Fibroblast of pulmonary artery (primary cell): ENCODE data around the gene EVA1C.
"Not testable (repeated sequence)": the region's sequence is repeated elsewhere in the genome, so short reads cannot be mapped to it uniquely, and the experiment has no call there.

Experiments
- DNase-seq: peaks from one replicate; pipeline ENCODE4 v3.0.0-alpha.2; 2010; ENCODE audit warnings: low read depth
- H3K4me3 ChIP-seq: replicated peaks from 2 replicates; pipeline ENCODE4 v1.5.1; 2011; ENCODE audit warnings: low read depth, mild to moderate bottlenecking, control low read depth, low read length, moderate library complexity
- CTCF ChIP-seq: IDR thresholded peaks from 2 replicates; pipeline ENCODE4 v1.5.1; 2011; ENCODE audit warnings: mild to moderate bottlenecking, control low read depth, low read length, inconsistent platforms; ENCODE audit errors: missing control alignments

The EVA1C gene

GRCh38 chr21:32533053-32533452 lies 120.5 kb downstream of the EVA1C start:
- no peak overlapping the region for H3K4me3 ChIP-seq
- TF ChIP-seq CTCF = no peak
- no peak for DNase-seq

DNA sequence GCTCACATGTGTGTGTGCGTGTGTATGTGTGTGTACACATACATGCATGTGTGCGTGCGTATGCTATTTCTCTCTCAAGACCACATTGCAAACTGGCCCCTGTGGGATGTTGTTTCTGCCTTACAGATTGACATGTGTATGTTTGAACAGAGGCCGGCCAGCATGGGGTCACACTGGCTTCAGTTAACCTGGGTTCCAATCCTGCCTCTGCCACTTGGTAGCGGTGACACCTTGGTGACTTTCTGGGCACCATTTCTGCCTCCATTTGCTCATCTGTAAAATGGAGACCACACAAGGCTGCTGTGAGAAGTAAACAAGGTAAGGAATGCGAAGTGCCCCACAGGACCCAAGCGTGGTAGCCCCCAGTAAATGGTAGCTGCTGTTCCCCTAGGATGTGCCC lies 121.1 kb downstream of the EVA1C start:
- H3K4me3 ChIP-seq = no peak overlapping the region
- no peak for DNase-seq
- TF ChIP-seq CTCF = no peak

DNA sequence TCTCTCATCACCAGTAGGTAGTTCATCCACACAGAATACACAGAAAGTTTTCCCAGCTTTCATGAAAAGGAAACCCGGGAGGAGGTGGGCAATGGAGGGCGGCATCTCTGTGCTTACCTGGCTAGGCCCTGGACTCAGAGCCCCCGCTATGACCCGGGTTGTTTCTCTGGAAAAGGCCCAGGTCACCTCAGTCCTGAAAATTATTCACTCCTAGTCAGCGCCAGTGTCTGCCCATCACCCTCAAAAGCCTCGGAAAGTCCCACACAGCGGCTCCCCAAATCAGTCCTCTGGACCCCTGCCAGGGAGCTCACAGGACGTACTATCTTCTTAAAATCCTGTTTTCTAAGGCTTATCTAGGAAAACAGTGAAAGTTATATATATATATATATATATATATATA lies 121.6 kb downstream of the EVA1C start:
- no peak for DNase-seq
- no peak for TF ChIP-seq CTCF
- H3K4me3 ChIP-seq = no peak overlapping the region

DNA sequence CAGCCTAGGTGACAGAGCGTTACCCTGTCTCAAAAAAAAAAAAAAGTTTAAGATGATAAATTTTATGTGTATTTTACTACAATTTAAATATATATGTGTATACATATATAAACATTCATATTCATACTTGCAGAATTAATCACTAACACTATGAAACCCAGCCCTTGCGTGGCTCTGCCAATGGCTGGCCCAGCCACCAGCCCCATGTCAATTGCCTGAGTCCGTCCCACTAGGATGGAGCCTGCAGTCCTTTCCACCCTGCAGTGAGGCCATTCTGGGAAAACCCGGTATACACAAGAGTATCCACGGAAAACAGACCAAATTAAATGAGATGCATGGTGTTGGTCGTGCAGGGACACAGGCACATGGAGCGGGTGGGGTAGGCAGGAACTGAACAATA lies 123.1 kb downstream of the EVA1C start:
- DNase-seq = no peak
- no peak for TF ChIP-seq CTCF
- no peak overlapping the region for H3K4me3 ChIP-seq

- TF ChIP-seq CTCF = no peak
- H3K4me3 ChIP-seq = no peak overlapping the region
- DNase-seq = no peak
Measured at GRCh38 chr21:32537569-32537881, 125.0 kb downstream of the EVA1C start.

- TF ChIP-seq CTCF = no peak
- DNase-seq = no peak
- no peak overlapping the region for H3K4me3 ChIP-seq
Measured at GRCh38 chr21:32538147-32538792, 125.8 kb downstream of the EVA1C start.

- TF ChIP-seq CTCF = no peak
- H3K4me3 ChIP-seq = no peak overlapping the region
- DNase-seq = no peak
Measured at GRCh38 chr21:32539378-32539777, 126.9 kb downstream of the EVA1C start.

- not testable (repeated sequence) for DNase-seq, H3K4me3 ChIP-seq
Measured at GRCh38 chr21:32543056-32543455, 130.6 kb downstream of the EVA1C start.
